HL-60 (cell line): ENCODE measurements around the gene TMEM132D.

Experiments used
- DNase-seq, 2 experiments: peaks; one replicate each; pipeline ENCODE4 v3.0.0-alpha.2; 2010 to 2020; ENCODE audit warnings: low read depth in 1 of 2, low spot score in 1 of 2
- H3K27ac ChIP-seq: fragments of 250-450 bp; sonication (Bioruptor Pico); replicated peaks from 2 replicates; pipeline ENCODE4 v1.5.1; 2020; ENCODE audit warnings: mild to moderate bottlenecking, moderate library complexity
- H3K27me3 ChIP-seq: fragments of 250-450 bp; sonication (Bioruptor Pico); 2 replicates; pipeline ENCODE4 v1.5.1; 2021; ENCODE audit warnings: mild to moderate bottlenecking, moderate library complexity; ENCODE audit not compliant: insufficient read depth, poor library complexity, severe bottlenecking
- H3K4me3 ChIP-seq: replicated peaks from 2 replicates; pipeline ENCODE4 v1.5.1; 2011; ENCODE audit warnings: mild to moderate bottlenecking, control low read depth, low read length; ENCODE audit not compliant: insufficient read depth
- GABPA ChIP-seq: IDR thresholded peaks from 2 replicates; pipeline ENCODE4 v1.6.1; 2012; ENCODE audit warnings: low read depth
- POLR2AphosphoS5 ChIP-seq: IDR thresholded peaks from 2 replicates; pipeline ENCODE4 v1.6.1; 2012; ENCODE audit warnings: low read depth
- SPI1 ChIP-seq: IDR thresholded peaks from 2 replicates; pipeline ENCODE4 v1.6.1; 2012; ENCODE audit warnings: low read depth, mild to moderate bottlenecking, borderline replicate concordance
- TF ChIP-seq, protein P1 (sequence below): IDR thresholded peaks from one replicate; pipeline ENCODE4 v1.5.1; 2011; ENCODE audit warnings: low read length, control low read depth, inconsistent platforms; ENCODE audit not compliant: insufficient read depth
- TF ChIP-seq, protein P2 (sequence below): IDR thresholded peaks from 2 replicates; pipeline ENCODE4 v1.6.1; 2012; ENCODE audit warnings: low read depth; ENCODE audit not compliant: insufficient replicate concordance

TMEM132D gene

DNA sequence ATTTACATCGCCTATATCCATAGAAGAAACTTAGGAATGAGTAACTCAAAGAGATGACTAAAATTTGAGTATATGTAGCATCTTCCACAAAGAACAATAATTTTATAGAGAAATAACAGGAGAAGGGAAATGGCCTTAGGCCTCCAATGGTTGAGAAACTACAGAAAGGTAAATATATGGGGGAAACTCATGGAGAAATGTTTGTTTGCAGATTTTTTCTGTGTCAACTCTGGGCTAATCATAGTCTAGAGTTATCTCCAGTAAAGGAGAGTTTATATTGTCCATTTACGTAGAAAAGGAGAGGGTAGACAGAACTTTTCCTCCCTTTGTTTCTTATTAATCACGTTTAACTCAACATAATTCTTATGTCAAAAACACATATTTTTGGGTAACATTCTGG, 806.4 kb downstream of the TMEM132D start:
- no peak overlapping the region for H3K4me3 ChIP-seq
- H3K27me3 ChIP-seq: no peaks in the 10 kb centered on the region
- DNase-seq: no peak
- no peak overlapping the region for H3K27ac ChIP-seq
- TF ChIP-seq, protein P1, sequence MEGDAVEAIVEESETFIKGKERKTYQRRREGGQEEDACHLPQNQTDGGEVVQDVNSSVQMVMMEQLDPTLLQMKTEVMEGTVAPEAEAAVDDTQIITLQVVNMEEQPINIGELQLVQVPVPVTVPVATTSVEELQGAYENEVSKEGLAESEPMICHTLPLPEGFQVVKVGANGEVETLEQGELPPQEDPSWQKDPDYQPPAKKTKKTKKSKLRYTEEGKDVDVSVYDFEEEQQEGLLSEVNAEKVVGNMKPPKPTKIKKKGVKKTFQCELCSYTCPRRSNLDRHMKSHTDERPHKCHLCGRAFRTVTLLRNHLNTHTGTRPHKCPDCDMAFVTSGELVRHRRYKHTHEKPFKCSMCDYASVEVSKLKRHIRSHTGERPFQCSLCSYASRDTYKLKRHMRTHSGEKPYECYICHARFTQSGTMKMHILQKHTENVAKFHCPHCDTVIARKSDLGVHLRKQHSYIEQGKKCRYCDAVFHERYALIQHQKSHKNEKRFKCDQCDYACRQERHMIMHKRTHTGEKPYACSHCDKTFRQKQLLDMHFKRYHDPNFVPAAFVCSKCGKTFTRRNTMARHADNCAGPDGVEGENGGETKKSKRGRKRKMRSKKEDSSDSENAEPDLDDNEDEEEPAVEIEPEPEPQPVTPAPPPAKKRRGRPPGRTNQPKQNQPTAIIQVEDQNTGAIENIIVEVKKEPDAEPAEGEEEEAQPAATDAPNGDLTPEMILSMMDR: no peak
- no peak for TF ChIP-seq GABPA
- TF ChIP-seq, protein P2, sequence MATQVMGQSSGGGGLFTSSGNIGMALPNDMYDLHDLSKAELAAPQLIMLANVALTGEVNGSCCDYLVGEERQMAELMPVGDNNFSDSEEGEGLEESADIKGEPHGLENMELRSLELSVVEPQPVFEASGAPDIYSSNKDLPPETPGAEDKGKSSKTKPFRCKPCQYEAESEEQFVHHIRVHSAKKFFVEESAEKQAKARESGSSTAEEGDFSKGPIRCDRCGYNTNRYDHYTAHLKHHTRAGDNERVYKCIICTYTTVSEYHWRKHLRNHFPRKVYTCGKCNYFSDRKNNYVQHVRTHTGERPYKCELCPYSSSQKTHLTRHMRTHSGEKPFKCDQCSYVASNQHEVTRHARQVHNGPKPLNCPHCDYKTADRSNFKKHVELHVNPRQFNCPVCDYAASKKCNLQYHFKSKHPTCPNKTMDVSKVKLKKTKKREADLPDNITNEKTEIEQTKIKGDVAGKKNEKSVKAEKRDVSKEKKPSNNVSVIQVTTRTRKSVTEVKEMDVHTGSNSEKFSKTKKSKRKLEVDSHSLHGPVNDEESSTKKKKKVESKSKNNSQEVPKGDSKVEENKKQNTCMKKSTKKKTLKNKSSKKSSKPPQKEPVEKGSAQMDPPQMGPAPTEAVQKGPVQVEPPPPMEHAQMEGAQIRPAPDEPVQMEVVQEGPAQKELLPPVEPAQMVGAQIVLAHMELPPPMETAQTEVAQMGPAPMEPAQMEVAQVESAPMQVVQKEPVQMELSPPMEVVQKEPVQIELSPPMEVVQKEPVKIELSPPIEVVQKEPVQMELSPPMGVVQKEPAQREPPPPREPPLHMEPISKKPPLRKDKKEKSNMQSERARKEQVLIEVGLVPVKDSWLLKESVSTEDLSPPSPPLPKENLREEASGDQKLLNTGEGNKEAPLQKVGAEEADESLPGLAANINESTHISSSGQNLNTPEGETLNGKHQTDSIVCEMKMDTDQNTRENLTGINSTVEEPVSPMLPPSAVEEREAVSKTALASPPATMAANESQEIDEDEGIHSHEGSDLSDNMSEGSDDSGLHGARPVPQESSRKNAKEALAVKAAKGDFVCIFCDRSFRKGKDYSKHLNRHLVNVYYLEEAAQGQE: no peak
- TF ChIP-seq SPI1: no peak

DNA sequence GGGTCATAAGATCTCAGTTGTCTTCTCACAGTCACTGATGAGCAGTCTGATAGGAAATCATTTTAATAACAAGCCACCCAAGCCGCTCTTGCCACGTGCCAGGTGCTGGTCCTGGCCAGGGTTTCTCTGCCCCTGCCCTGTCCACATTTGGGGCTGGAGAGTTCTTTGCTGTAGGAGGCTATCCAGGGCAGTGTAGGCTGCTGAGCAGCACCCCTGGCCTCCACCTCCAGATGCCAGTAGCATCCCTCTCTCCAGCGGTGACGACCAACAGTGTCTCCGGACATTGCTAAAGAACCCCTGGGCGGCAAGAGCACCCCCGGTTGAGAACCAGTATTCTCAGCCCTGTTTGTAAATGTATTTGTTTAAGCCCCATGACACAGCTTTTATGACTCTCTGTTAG, 806.9 kb downstream of the TMEM132D start:
- H3K4me3 ChIP-seq: no peak overlapping the region
- no peaks in the 10 kb centered on the region for H3K27me3 ChIP-seq
- TF ChIP-seq SPI1: no peak
- no peak for TF ChIP-seq POLR2AphosphoS5
- no peak overlapping the region for H3K27ac ChIP-seq
- DNase-seq: no peak

DNA sequence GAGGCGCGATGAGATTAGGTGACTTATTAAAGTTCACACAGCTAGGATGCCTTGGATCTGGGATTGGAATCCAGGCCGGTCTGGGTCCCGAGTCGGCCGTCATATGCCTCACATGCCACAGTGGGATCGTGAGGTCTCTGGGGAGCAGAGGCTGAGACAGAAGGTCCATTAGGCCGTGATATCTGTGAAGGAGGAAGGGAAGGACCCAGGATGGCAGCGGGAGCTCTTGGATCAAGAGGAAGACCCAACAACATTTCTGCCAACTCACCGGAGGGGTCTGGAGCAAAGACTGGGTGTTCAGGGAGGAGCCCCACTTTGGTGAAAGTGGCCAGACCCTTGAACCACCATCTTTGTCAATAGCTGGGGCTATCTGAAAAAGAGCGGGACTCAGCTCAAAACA, 807.6 kb downstream of the TMEM132D start:
- Histone ChIP-seq H3K27ac (no peak overlapping the region), H3K27me3 (no peaks in the 10 kb centered on the region)
- TF ChIP-seq, protein P2: no peak
- TF ChIP-seq GABPA (no peak), POLR2AphosphoS5 (no peak), SPI1 (no peak)
- TF ChIP-seq, protein P1: no peak

DNA sequence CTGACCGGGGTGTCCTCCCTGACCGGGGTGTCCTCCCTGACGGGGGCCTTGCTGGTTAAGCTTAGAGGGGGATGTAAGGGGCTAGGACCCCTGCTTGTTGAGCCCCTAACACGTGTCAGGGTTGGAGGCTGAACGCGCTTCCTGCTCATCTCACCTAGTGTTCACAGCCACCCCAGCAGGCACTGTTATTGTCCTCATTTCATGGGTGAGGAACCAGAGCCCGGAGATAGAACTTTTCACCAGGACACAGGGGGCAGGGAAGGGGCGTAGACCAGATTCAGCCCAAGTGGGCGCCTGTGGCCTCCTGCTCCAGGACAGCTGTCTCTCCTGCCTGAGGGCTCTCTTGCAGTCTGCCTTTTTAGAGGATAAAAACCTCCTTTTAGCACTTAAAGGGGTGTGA, 814.2 kb downstream of the TMEM132D start:
- Histone ChIP-seq H3K4me3 (no peak overlapping the region), H3K27me3 (no peaks in the 10 kb centered on the region), H3K27ac (no peak overlapping the region)
- TF ChIP-seq, protein P1: no peak
- TF ChIP-seq, protein P2: no peak
- no peak for TF ChIP-seq SPI1
- no peak for TF ChIP-seq POLR2AphosphoS5
- no peak for TF ChIP-seq GABPA
- DNase-seq: no peak

More for the DNA sequence above, 807.6 kb downstream of the TMEM132D start:
- DNase-seq: no peak
- H3K4me3 ChIP-seq: no peak overlapping the region
